PC-9 (cell line): Measurements from ENCODE around the gene EHD4.

ENCODE experiments used
- CTCF ChIP-seq: fragments of 200-600 bp; sonication (generic); conservative IDR thresholded peaks from 2 replicates; pipeline ENCODE4 v1.6.1; 2017; ENCODE audit warnings: mixed run types, antibody characterized with exemption, mild to moderate bottlenecking, moderate library complexity
- EZH2 ChIP-seq: fragments of 200-600 bp; sonication (generic); IDR thresholded peaks from 2 replicates; pipeline ENCODE4 v1.8.0; 2017; ENCODE audit warnings: antibody characterized with exemption, low read depth

GRCh38 chr15:41969851-41970431 lies 2.4 kb downstream of the EHD4 start:
- TF ChIP-seq CTCF (no peak), EZH2 (no peak)
